Chondrocyte (in vitro differentiated cells): Measurements from ENCODE around the gene ANXA3. TPM values are rescaled to one million over a fixed set of nuclear protein-coding genes. Genes with fewer than 3 reads are reported as not detected.

ENCODE experiments used
- DNase-seq: peaks from one replicate; pipeline ENCODE4 v3.0.0; 2021; ENCODE audit warnings: mixed read lengths, low spot score
- H3K27ac Mint-ChIP-seq: one replicate; pipeline ENCODE4 v1.8.0; 2021; ENCODE audit warnings: mild to moderate bottlenecking, moderate library complexity, mixed read lengths; ENCODE audit not compliant: unreplicated experiment
- H3K27me3 Mint-ChIP-seq: 2 replicates; pipeline ENCODE4 v1.8.0; 2021; ENCODE audit warnings: low read depth, mixed read lengths
- H3K36me3 Mint-ChIP-seq: 2 replicates; pipeline ENCODE4 v1.8.0; 2021; ENCODE audit warnings: low read depth, mixed read lengths
- H3K4me1 Mint-ChIP-seq: 2 replicates; pipeline ENCODE4 v1.8.0; 2021; ENCODE audit warnings: low read depth, mild to moderate bottlenecking, mixed read lengths
- H3K4me3 Mint-ChIP-seq: one replicate; pipeline ENCODE4 v1.8.0; 2021; ENCODE audit warnings: mild to moderate bottlenecking, moderate library complexity, mixed read lengths; ENCODE audit not compliant: unreplicated experiment
- H3K9me3 Mint-ChIP-seq: 2 replicates; pipeline ENCODE4 v1.8.0; 2021; ENCODE audit warnings: low read depth, mixed read lengths
- total RNA-seq: library from RNA; stranded (reverse); gene quantifications from 3 replicates; pipeline ENCODE4 v1.2.1, GENCODE V29; 2021
- TF ChIP-seq, protein P1 (sequence below): fragments of 200-600 bp; sonication (generic); IDR thresholded peaks from 2 replicates; pipeline ENCODE4 v1.5.0; 2021; ENCODE audit warnings: antibody characterized with exemption, mild to moderate bottlenecking, moderate library complexity

The ANXA3 gene
- total RNA-seq, 1 donor from 2014 or later = 21.9 TPM

- H3K4me1 Mint-ChIP-seq = no peaks in the 10 kb centered on the region
- no peak overlapping the region for H3K27ac Mint-ChIP-seq
- H3K27me3 Mint-ChIP-seq = no peaks in the 10 kb centered on the region
- H3K36me3 Mint-ChIP-seq = peaks cover 20% of the 10 kb centered on the region
- TF ChIP-seq, protein P1, sequence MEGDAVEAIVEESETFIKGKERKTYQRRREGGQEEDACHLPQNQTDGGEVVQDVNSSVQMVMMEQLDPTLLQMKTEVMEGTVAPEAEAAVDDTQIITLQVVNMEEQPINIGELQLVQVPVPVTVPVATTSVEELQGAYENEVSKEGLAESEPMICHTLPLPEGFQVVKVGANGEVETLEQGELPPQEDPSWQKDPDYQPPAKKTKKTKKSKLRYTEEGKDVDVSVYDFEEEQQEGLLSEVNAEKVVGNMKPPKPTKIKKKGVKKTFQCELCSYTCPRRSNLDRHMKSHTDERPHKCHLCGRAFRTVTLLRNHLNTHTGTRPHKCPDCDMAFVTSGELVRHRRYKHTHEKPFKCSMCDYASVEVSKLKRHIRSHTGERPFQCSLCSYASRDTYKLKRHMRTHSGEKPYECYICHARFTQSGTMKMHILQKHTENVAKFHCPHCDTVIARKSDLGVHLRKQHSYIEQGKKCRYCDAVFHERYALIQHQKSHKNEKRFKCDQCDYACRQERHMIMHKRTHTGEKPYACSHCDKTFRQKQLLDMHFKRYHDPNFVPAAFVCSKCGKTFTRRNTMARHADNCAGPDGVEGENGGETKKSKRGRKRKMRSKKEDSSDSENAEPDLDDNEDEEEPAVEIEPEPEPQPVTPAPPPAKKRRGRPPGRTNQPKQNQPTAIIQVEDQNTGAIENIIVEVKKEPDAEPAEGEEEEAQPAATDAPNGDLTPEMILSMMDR = no peak
- no peaks in the 10 kb centered on the region for H3K9me3 Mint-ChIP-seq
- H3K4me3 Mint-ChIP-seq = no peak overlapping the region
- DNase-seq = no peak
Observed at GRCh38 chr4:78599147-78599546, 47.6 kb downstream of the ANXA3 start.

GRCh38 chr4:78599931-78600375, 48.4 kb downstream of the ANXA3 start:
- no peak for DNase-seq
- Mint-ChIP-seq H3K27ac (no peak overlapping the region), H3K4me1 (no peaks in the 10 kb centered on the region), H3K36me3 (peaks cover 16% of the 10 kb centered on the region), H3K9me3 (no peaks in the 10 kb centered on the region), H3K4me3 (no peak overlapping the region), H3K27me3 (no peaks in the 10 kb centered on the region)
- TF ChIP-seq, protein P1 = no peak

GRCh38 chr4:78601013-78601412, 49.4 kb downstream of the ANXA3 start:
- Mint-ChIP-seq H3K36me3 (peaks cover 16% of the 10 kb centered on the region), H3K9me3 (no peaks in the 10 kb centered on the region), H3K4me1 (no peaks in the 10 kb centered on the region), H3K4me3 (no peak overlapping the region), H3K27me3 (no peaks in the 10 kb centered on the region), H3K27ac (no peak overlapping the region)
- no peak for DNase-seq
- TF ChIP-seq, protein P1 = no peak

DNA sequence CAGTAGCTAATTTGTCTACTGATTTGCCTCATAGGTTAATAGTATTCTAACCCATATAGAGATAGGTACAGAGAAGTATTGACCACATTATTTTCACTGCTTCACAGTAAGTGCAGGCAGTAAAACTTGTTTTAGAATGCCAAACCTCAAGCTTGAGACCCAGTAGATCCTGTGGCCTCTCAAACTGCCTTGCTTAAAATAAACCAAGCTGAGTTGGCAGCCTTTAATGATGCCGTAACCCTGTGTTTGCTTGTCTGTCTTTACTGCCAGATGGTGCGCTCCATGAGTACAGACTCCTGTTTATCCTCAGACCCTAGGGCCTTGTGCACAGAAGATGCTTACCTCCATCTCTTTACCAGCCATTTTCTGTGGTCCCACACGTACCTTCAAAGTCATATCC, 50.8 kb downstream of the ANXA3 start:
- H3K36me3 Mint-ChIP-seq = peaks cover 17% of the 10 kb centered on the region
- no peaks in the 10 kb centered on the region for H3K4me1 Mint-ChIP-seq

DNA sequence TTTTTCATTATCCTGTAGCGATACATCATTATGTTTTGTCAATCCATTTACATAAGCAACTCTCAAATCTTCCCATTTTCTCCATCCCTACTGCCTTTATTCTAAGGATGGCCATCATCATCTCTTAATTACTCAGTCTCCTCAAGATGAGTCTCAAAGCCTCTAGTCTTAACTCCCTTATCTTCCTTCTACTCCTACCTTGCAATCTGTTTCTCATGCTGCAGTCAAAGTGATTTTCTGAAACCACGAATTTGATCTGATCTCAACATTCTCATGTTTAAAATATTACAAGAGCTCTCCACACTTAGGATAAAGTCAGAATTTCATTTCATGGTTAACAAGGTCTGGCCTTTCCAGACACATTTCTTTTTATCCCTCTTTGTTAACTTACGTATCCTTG, 51.8 kb downstream of the ANXA3 start:
- H3K9me3 Mint-ChIP-seq = no peaks in the 10 kb centered on the region
- H3K4me1 Mint-ChIP-seq = no peaks in the 10 kb centered on the region
- H3K36me3 Mint-ChIP-seq = peaks cover 15% of the 10 kb centered on the region
- H3K27me3 Mint-ChIP-seq = no peaks in the 10 kb centered on the region
- no peak overlapping the region for H3K27ac Mint-ChIP-seq
- H3K4me3 Mint-ChIP-seq = no peak overlapping the region
- TF ChIP-seq, protein P1 = no peak
- DNase-seq = no peak

More for the DNA sequence above, 50.8 kb downstream of the ANXA3 start:
- Mint-ChIP-seq H3K27ac (no peak overlapping the region), H3K9me3 (no peaks in the 10 kb centered on the region), H3K27me3 (no peaks in the 10 kb centered on the region), H3K4me3 (no peak overlapping the region)
- no peak for DNase-seq
- TF ChIP-seq, protein P1 = no peak
